Esophagus squamous epithelium (tissue), 4 donors: ENCODE data around the gene CTIF.

Experiments
- POLR2A ChIP-seq, 4 donors: fragments of 450-650 bp; IDR thresholded peaks; one replicate each; pipeline ENCODE4 v1.6.1; 2017; ENCODE audit warnings: antibody characterized with exemption in 4 of 4, mild to moderate bottlenecking in 4 of 4, moderate library complexity in 3 of 4
- TF ChIP-seq, protein P1 (sequence below), 6 experiments: fragments of 450-650 bp in 4 of 6; fragments of 200-600 bp in 2 of 6; sonication (generic) in 2 of 6; IDR thresholded peaks; one replicate each; pipeline ENCODE4 v1.5.1; 2016 to 2019; ENCODE audit warnings: antibody characterized with exemption in 6 of 6, mild to moderate bottlenecking in 4 of 6, moderate library complexity in 4 of 6

DNA sequence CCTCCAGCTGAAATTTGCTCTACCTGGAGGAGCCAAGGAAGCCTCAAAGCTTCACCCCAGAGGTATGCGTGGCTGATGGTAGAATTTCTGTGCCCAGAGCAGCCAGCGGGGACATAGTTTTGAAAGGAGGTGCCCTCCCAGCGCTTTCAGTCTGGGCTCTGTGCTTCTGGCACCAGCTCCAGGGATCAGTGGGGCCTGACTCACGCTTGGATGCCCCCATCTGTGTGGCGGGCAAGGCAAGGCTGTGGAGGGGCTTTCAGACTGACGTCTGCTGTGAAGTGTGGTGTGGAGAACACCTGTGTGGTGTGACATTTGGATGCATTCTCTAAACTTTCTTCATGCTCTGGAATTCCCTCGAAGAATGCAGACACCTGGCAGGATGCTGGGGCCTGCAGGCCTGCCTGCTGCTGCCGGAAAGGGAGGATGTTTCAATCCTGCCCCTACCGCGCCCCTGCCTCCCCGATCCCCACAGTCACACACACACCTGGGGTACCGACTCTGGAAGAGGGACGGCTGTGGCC is 84.1 kb downstream of the CTIF start:
- TF ChIP-seq, protein P1, sequence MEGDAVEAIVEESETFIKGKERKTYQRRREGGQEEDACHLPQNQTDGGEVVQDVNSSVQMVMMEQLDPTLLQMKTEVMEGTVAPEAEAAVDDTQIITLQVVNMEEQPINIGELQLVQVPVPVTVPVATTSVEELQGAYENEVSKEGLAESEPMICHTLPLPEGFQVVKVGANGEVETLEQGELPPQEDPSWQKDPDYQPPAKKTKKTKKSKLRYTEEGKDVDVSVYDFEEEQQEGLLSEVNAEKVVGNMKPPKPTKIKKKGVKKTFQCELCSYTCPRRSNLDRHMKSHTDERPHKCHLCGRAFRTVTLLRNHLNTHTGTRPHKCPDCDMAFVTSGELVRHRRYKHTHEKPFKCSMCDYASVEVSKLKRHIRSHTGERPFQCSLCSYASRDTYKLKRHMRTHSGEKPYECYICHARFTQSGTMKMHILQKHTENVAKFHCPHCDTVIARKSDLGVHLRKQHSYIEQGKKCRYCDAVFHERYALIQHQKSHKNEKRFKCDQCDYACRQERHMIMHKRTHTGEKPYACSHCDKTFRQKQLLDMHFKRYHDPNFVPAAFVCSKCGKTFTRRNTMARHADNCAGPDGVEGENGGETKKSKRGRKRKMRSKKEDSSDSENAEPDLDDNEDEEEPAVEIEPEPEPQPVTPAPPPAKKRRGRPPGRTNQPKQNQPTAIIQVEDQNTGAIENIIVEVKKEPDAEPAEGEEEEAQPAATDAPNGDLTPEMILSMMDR (IDR thresholded peaks at IDR 0.05): no peak
- TF ChIP-seq POLR2A (IDR thresholded peaks at IDR 0.05): no peak
